HCT116 (cell line): ENCODE data around the gene KIF18B. TPM values are rescaled to one million over a fixed set of nuclear protein-coding genes. Genes with fewer than 3 reads are reported as not detected.

ENCODE experiments used
- ATAC-seq: fragments of 200-7000 bp; cut with Tn5 transposase; 2 replicates; pipeline ENCODE4 v1.9.1; 2020; ENCODE audit warnings: mild to moderate bottlenecking, moderate library complexity
- BruUV-seq: library from RNA; stranded (reverse); fragments of 400-500 nt; replicated peaks from 2 replicates; lab custom pipeline; 2021; lab: Mats Ljungman, UMichigan
- CTCF ChIA-PET: fragments of 300-600 bp; sonication (Branson Sonifier 250); formaldehyde crosslinking; loops from one replicate; lab custom pipeline; 2021; ENCODE audit warnings: antibody characterized with exemption; lab: Charles Lee
- POLR2A ChIA-PET: fragments of 300-600, 350-600 bp; sonication (Branson Sonifier 250); formaldehyde crosslinking; loops from one replicate; lab custom pipeline; 2021; ENCODE audit warnings: antibody characterized with exemption; lab: Charles Lee
- RAD21 ChIA-PET, 2 experiments: fragments of 300-600 bp; sonication (Branson Sonifier 250); formaldehyde crosslinking; loops; one replicate each; lab custom pipeline; 2023; ENCODE audit warnings: low total read pairs in 2 of 2; ENCODE audit not compliant: uncharacterized antibody in 2 of 2, unreplicated experiment in 2 of 2, low non-redundant PET in 1 of 2; lab: Charles Lee
- DNase-seq: peaks from one replicate; pipeline ENCODE4 v3.0.0-alpha.2; 2010; ENCODE audit warnings: low read depth, low spot score
- H2AFZ ChIP-seq: fragments of 200-600 bp; shearing (Covaris generic), sonication (generic); 2 replicates; pipeline ENCODE4 v1.6.1; 2017; ENCODE audit warnings: low read depth, mixed run types, mixed read lengths, antibody characterized with exemption, low read length; ENCODE audit not compliant: poor library complexity, severe bottlenecking
- H3K27ac ChIP-seq: 2 replicates; pipeline ENCODE4 v1.5.1; 2012; ENCODE audit warnings: low read depth, low read length
- H3K27me3 ChIP-seq: fragments of 200-600 bp; sonication (generic); 2 replicates; pipeline ENCODE4 v1.6.1; 2016; ENCODE audit warnings: mixed run types, low read length, mixed read lengths; ENCODE audit not compliant: insufficient read depth
- H3K36me3 ChIP-seq, 2 experiments: fragments of 200-500 bp in 1 of 2; fragments of 200-600 bp in 1 of 2; sonication (Bioruptor generic) in 1 of 2; sonication (generic) in 1 of 2; 2 replicates each; pipeline versions ENCODE4 v1.5.1 to v1.6.1; 2014 to 2016; ENCODE audit warnings: low read length in 2 of 2, inconsistent platforms in 1 of 2, mixed read lengths in 1 of 2, mixed run types in 1 of 2; ENCODE audit not compliant: insufficient read depth in 2 of 2, control insufficient read depth in 1 of 2
- H3K4me1 ChIP-seq, 2 experiments: fragments of 200-600 bp in 1 of 2; sonication (generic) in 1 of 2; 2 replicates each; pipeline versions ENCODE4 v1.5.1 to v1.6.1; 2012 to 2017; ENCODE audit warnings: low read length in 2 of 2, inconsistent platforms in 1 of 2, mild to moderate bottlenecking in 1 of 2, mixed read lengths in 1 of 2, mixed run types in 1 of 2, moderate library complexity in 1 of 2; ENCODE audit not compliant: insufficient read depth in 2 of 2, control insufficient read depth in 1 of 2
- H3K4me2 ChIP-seq: fragments of 200-600 bp; sonication (generic); 2 replicates; pipeline ENCODE4 v1.6.1; 2017; ENCODE audit warnings: mixed run types, low read length, mixed read lengths
- H3K4me3 ChIP-seq, 2 experiments: fragments of 200-600 bp in 1 of 2; sonication (generic) in 1 of 2; replicated peaks in 1 of 2; 2 replicates each; pipeline ENCODE4 v1.5.1; 2011 to 2016; ENCODE audit warnings: low read length in 2 of 2, control low read depth in 1 of 2, low read depth in 1 of 2, mild to moderate bottlenecking in 1 of 2, mixed read lengths in 1 of 2, mixed run types in 1 of 2
- H3K79me2 ChIP-seq: fragments of 200-600 bp; sonication (generic); 2 replicates; pipeline ENCODE4 v1.6.1; 2017; ENCODE audit warnings: mild to moderate bottlenecking, mixed run types, low read length, moderate library complexity, mixed read lengths; ENCODE audit not compliant: insufficient read depth
- H3K9ac ChIP-seq: fragments of 200-600 bp; sonication (generic); 2 replicates; pipeline ENCODE4 v1.6.1; 2016; ENCODE audit warnings: low read length, mixed read lengths
- H3K9me2 ChIP-seq: fragments of 200-600 bp; sonication (generic), shearing (Covaris generic); 2 replicates; pipeline ENCODE4 v1.6.1; 2017; ENCODE audit warnings: mixed run types, mild to moderate bottlenecking, moderate library complexity; ENCODE audit not compliant: insufficient read depth
- H3K9me3 ChIP-seq, 2 experiments: fragments of 200-500 bp in 1 of 2; fragments of 200-600 bp in 1 of 2; sonication (Bioruptor generic) in 1 of 2; sonication (generic) in 1 of 2; 2 replicates each; pipeline ENCODE4 v1.6.1; 2014 to 2017; ENCODE audit warnings: low read length in 2 of 2, mixed read lengths in 2 of 2, inconsistent platforms in 1 of 2, low read depth in 1 of 2, mild to moderate bottlenecking in 1 of 2, mixed run types in 1 of 2, moderate library complexity in 1 of 2; ENCODE audit not compliant: control insufficient read depth in 1 of 2, insufficient read depth in 1 of 2
- H4K20me1 ChIP-seq: fragments of 200-600 bp; sonication (generic), shearing (Covaris generic); 2 replicates; pipeline ENCODE4 v1.6.1; 2017; ENCODE audit warnings: mixed run types, mild to moderate bottlenecking, moderate library complexity; ENCODE audit not compliant: insufficient read depth
- CBX3 ChIP-seq: IDR thresholded peaks from 2 replicates; pipeline ENCODE4 v1.6.1; 2012; ENCODE audit warnings: low read depth
- CTCF ChIP-seq, 3 experiments: fragments of 200-600 bp in 1 of 3; sonication (generic) in 1 of 3; IDR thresholded peaks in 2 of 3; conservative IDR thresholded peaks in 1 of 3; 2 replicates each; pipeline ENCODE4 v1.5.1; 2012 to 2017; ENCODE audit warnings: low read depth in 2 of 3, low read length in 2 of 3, antibody characterized with exemption in 1 of 3, borderline replicate concordance in 1 of 3, control low read depth in 1 of 3, mild to moderate bottlenecking in 1 of 3, mixed read lengths in 1 of 3, mixed run types in 1 of 3, moderate library complexity in 1 of 3; ENCODE audit not compliant: insufficient read depth in 1 of 3
- EZH2phosphoT487 ChIP-seq: fragments of 200-600 bp; IDR thresholded peaks from 2 replicates; pipeline ENCODE4 v1.6.1; 2018; ENCODE audit warnings: antibody characterized with exemption, borderline replicate concordance
- FOSL1 ChIP-seq: IDR thresholded peaks from 2 replicates; pipeline ENCODE4 v1.6.1; 2012; ENCODE audit warnings: low read depth
- MAX ChIP-seq: IDR thresholded peaks from 2 replicates; pipeline ENCODE4 v1.6.1; 2012
- RAD21 ChIP-seq: IDR thresholded peaks from 2 replicates; pipeline ENCODE4 v1.6.1; 2012; ENCODE audit warnings: low read depth, mild to moderate bottlenecking
- SP1 ChIP-seq: IDR thresholded peaks from 2 replicates; pipeline ENCODE4 v1.6.1; 2012; ENCODE audit warnings: low read depth
- TCF7L2 ChIP-seq: IDR thresholded peaks from 2 replicates; pipeline ENCODE4 v1.7.0; 2011; ENCODE audit warnings: borderline replicate concordance, inconsistent platforms; ENCODE audit not compliant: insufficient read depth, insufficient read length; ENCODE audit errors: extremely low read depth
- ZBTB33 ChIP-seq: IDR thresholded peaks from 2 replicates; pipeline ENCODE4 v1.6.1; 2011; ENCODE audit warnings: mild to moderate bottlenecking, low read length, moderate library complexity; ENCODE audit not compliant: insufficient replicate concordance; ENCODE audit errors: extremely low read depth
- ZNF274 ChIP-seq: fragments of 200-500 bp; sonication (Bioruptor generic); IDR thresholded peaks from 2 replicates; pipeline ENCODE4 v1.6.1; 2014; ENCODE audit warnings: mild to moderate bottlenecking, low read depth, low read length, inconsistent platforms
- intact Hi-C: fragments of 100-400 bp; cut with micrococcal nuclease; formaldehyde crosslinking; loops from 2 replicates; pipeline ENCODE4 v1.10.0; 2022
- total RNA-seq: library from RNA; stranded (reverse); gene quantifications from one replicate; pipeline ENCODE4 v1.2.1, GENCODE V29; 2021; ENCODE audit not compliant: unreplicated experiment

The KIF18B gene
- total RNA-seq, 1 experiment from 2014 or later: 76.4 TPM

GRCh38 chr17:44907729-44908470, 39.7 kb downstream of the KIF18B start:
- Histone ChIP-seq H3K79me2 (no peaks in the 10 kb centered on the region), H3K27ac (no peak overlapping the region), H3K9me3 (no peaks in the 10 kb centered on the region), H3K9me2 (no peaks in the 10 kb centered on the region), H4K20me1 (no peaks in the 10 kb centered on the region), H3K4me1 (peaks cover 11 to 21% of the 10 kb centered on the region in 2 experiments), H3K9ac (no peak overlapping the region), H3K36me3 (no peaks in the 10 kb centered on the region), H3K4me3 (no peak overlapping the region), H3K4me2 (no peak overlapping the region), H2AFZ (no peak overlapping the region), H3K27me3 (no peaks in the 10 kb centered on the region)
- TF ChIP-seq ZNF274 (no peak), ZBTB33 (no peak), EZH2phosphoT487 (no peak), CTCF (IDR thresholded peaks at IDR 0.05 in 2 of 3, conservative IDR thresholded peaks at IDR 0.05 in 1 of 3; ENCODE audit: borderline replicate concordance in 1 of 3, insufficient read depth in 1 of 3, low read depth in 2 of 3, low read length in 2 of 3) (no peak), SP1 (no peak), CBX3 (no peak), FOSL1 (no peak), TCF7L2 (no peak), MAX (no peak), RAD21 (no peak)
- no peak for ATAC-seq
- intact Hi-C loops: no loop called here
- RAD21 ChIA-PET: no interaction called here
- DNase-seq: no peak
- no TSS peak for BruUV-seq
- CTCF ChIA-PET: interaction anchor here (1.1 kb wide), 1 partner anchor 12 kb away, joined by 3 read pairs; no protein-coding TSS in a partner anchor
- POLR2A ChIA-PET: no interaction called here
